PC-9 (cell line): ENCODE measurements around the gene NLRP7.
"Not testable (repeated sequence)": the region's sequence is repeated elsewhere in the genome, so short reads cannot be mapped to it uniquely, and the experiment has no call there.

Source experiments
- EZH2 ChIP-seq: fragments of 200-600 bp; sonication (generic); IDR thresholded peaks from 2 replicates; pipeline ENCODE4 v1.8.0; 2017; ENCODE audit warnings: antibody characterized with exemption, low read depth
- TF ChIP-seq, protein P1 (sequence below): fragments of 200-600 bp; sonication (generic); conservative IDR thresholded peaks from 2 replicates; pipeline ENCODE4 v1.6.1; 2017; ENCODE audit warnings: mixed run types, antibody characterized with exemption, mild to moderate bottlenecking, moderate library complexity

DNA sequence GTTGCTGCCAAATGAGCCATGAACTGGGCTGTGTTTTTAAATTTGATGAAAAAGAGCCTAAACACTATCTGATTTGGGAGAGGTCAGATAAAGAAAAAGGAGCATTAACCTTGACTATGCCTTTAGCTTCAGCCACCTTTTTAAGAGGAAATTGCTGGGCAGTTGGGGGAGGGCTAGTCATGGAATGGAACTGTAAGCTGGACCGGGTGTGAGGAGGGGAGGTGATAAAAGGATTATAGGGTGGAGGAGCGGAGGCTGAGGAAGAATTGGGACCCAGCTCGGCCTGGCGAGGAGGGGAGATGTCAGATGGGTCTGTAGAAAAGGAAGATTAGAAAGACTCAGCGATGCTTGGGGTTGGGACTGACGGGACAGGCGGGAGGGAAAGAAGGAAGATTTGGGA, 48.6 kb downstream of the NLRP7 start:
- TF ChIP-seq, protein P1, sequence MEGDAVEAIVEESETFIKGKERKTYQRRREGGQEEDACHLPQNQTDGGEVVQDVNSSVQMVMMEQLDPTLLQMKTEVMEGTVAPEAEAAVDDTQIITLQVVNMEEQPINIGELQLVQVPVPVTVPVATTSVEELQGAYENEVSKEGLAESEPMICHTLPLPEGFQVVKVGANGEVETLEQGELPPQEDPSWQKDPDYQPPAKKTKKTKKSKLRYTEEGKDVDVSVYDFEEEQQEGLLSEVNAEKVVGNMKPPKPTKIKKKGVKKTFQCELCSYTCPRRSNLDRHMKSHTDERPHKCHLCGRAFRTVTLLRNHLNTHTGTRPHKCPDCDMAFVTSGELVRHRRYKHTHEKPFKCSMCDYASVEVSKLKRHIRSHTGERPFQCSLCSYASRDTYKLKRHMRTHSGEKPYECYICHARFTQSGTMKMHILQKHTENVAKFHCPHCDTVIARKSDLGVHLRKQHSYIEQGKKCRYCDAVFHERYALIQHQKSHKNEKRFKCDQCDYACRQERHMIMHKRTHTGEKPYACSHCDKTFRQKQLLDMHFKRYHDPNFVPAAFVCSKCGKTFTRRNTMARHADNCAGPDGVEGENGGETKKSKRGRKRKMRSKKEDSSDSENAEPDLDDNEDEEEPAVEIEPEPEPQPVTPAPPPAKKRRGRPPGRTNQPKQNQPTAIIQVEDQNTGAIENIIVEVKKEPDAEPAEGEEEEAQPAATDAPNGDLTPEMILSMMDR, result not testable (repeated sequence)
- TF ChIP-seq EZH2, result not testable (repeated sequence)
